Measurements from ENCODE around the gene MIER2.

Gene MIER2

GRCh38 chr19:292951-293350 lies 51.6 kb downstream of the MIER2 start:
- ChIA-PET CTCF (interaction anchor here (1.0 kb wide), 1 partner anchor 26 kb away, joined by 3 read pairs; no protein-coding TSS in a partner anchor), POLR2A (no interaction called here)
- TF ChIP-seq, protein P1, sequence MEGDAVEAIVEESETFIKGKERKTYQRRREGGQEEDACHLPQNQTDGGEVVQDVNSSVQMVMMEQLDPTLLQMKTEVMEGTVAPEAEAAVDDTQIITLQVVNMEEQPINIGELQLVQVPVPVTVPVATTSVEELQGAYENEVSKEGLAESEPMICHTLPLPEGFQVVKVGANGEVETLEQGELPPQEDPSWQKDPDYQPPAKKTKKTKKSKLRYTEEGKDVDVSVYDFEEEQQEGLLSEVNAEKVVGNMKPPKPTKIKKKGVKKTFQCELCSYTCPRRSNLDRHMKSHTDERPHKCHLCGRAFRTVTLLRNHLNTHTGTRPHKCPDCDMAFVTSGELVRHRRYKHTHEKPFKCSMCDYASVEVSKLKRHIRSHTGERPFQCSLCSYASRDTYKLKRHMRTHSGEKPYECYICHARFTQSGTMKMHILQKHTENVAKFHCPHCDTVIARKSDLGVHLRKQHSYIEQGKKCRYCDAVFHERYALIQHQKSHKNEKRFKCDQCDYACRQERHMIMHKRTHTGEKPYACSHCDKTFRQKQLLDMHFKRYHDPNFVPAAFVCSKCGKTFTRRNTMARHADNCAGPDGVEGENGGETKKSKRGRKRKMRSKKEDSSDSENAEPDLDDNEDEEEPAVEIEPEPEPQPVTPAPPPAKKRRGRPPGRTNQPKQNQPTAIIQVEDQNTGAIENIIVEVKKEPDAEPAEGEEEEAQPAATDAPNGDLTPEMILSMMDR (IDR thresholded peaks at IDR 0.05; ENCODE audit: control extremely low read depth, extremely low read depth, low read depth, missing control alignments), result no peak
- DNase-seq (ENCODE audit: extremely low spot score), result no peak

- ChIA-PET POLR2A (no interaction called here), CTCF (interaction anchor here (1.0 kb wide), 1 partner anchor 26 kb away, joined by 3 read pairs; no protein-coding TSS in a partner anchor)
- DNase-seq (ENCODE audit: extremely low spot score), result no peak
- TF ChIP-seq, protein P1 (IDR thresholded peaks at IDR 0.05; ENCODE audit: control extremely low read depth, extremely low read depth, low read depth, missing control alignments), result no peak
Observed at GRCh38 chr19:292281-292884, 52.2 kb downstream of the MIER2 start.

DNA sequence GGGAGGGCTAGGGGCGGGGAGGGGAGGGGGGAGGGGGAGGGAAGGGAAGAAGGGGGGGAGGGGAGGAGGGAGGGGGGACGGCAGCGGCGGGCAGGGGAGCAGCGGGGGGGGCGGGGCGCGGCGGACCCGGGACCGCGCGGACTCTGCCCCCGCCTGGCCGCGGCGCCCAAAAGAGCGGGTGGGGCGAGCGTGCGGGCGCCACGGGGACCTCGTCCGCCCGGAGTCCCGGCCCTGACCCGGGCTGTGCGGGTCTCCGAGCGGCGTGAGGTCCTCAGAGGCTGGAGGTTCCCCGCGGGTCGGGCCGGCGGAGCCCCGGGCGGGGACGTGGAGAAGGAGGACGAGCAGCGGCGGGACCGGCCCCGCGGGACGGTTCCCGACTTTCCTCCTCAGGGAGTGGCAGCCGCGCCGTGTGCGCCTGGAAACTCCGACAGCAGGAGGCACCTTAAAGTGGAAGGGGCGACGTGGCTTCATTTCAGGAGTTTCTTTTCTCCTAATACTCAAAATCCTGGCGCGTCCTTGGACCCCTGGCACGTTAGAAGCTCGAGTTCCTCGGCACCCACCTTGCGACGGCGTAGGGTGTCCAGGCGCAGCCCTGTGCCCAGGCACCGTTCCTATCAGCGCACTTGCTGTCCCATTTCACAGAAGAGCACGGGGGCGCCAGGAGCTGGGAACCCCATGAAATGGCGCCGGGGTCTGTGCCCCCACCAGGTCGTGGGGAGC lies 52.9 kb downstream of the MIER2 start:
- DNase-seq (ENCODE audit: extremely low spot score), result no peak
- ChIA-PET CTCF (no interaction called here), POLR2A (no interaction called here)
- TF ChIP-seq, protein P1 (IDR thresholded peaks at IDR 0.05; ENCODE audit: control extremely low read depth, extremely low read depth, low read depth, missing control alignments), result no peak

GRCh38 chr19:291006-291521 lies 53.5 kb downstream of the MIER2 start, which contains the start of gene PLPP2:
Gene PLPP2 (minus strand): TSS chr19:291403. CDS start chr19:291336, 67 bp downstream.
- POLR2A ChIA-PET, result no interaction called here
- TF ChIP-seq, protein P1 (IDR thresholded peaks at IDR 0.05; ENCODE audit: control extremely low read depth, extremely low read depth, low read depth, missing control alignments), result no peak
- DNase-seq (ENCODE audit: extremely low spot score), result no peak
- CTCF ChIA-PET, result no interaction called here

DNA sequence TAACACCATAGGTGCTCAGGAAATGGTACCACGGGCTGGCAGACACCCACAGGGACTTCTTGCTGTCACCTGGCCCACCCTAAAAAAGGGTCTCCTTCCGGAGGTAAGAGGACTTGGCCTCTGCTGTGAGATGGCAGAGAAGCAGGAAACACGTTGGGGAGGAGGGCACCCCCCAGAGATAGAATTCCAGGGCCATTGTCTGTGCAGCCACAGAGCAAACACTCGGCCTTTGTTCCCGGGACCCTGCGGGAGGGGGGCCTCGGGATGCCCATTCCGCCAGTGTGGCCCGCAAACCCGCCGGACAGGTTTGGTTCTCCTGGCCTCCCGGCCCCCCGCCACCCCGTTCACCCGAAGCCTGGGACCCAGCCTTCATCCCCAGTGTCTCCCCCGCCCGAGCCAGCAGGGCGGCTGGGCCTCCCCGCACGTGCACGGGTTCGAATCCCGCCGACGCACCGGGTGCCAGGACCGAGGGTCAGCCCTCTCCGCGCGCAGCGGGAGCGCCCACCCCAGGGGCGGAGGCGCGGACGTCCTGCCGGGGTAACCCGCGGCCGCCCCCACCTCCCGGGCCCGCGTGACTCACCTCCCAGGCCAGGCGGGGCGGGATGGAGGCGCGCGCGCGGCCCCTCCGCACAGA lies 54.1 kb downstream of the MIER2 start:
- POLR2A ChIA-PET, result no interaction called here
- no peak for DNase-seq (ENCODE audit: extremely low spot score)
- TF ChIP-seq, protein P1 (IDR thresholded peaks at IDR 0.05; ENCODE audit: control extremely low read depth, extremely low read depth, low read depth, missing control alignments), result no peak
- CTCF ChIA-PET, result interaction anchor here (1.2 kb wide), 1 partner anchor 44 kb away, joined by 3 read pairs; no protein-coding TSS in a partner anchor

DNA sequence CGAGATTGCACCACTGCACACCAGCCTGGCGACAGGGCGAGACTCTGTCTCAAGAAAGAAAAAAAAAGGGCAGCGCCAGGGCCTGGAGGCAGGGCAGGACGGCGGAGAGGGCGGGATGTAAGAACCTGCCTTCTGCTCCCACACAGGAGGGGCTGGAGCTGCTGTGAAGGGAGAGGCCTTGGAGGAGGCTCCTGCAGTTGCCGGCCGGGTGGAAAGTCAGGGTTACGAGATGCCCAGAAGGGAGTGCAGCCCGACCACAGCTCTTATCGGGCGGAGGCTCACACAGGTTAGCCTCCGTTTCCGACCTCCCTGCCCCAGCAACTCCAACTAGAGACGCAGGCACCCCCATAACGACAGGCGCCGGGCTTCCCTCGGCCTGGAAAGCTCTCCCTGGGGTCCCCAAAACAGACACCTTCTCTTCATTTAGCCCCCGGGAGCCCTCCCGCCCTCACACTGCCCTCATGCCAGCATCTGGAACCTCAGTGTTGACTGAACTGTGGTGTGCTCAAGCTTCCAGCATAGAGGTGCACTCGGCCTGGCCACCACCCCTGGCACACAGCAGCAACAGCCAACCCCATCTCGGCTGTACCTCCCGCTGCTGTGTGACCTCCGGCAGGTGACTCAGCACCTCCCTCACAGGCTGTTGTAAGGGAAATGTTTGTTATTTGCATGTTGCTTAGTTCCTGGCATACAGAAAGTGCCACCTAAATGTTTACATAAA lies 54.8 kb downstream of the MIER2 start:
- POLR2A ChIA-PET, result no interaction called here
- no peak for DNase-seq (ENCODE audit: extremely low spot score)
- CTCF ChIA-PET, result interaction anchor here (1.2 kb wide), 1 partner anchor 43 kb away, joined by 3 read pairs; no protein-coding TSS in a partner anchor
- TF ChIP-seq, protein P1 (IDR thresholded peaks at IDR 0.05; ENCODE audit: control extremely low read depth, extremely low read depth, low read depth, missing control alignments), result no peak
